Measurements from ENCODE around the gene CLTRN. TPM values are rescaled to one million over a fixed set of nuclear protein-coding genes. Genes with fewer than 3 reads are reported as not detected.

The CLTRN gene
- total RNA-seq, 1 donor from 2014 or later: not detected

DNA sequence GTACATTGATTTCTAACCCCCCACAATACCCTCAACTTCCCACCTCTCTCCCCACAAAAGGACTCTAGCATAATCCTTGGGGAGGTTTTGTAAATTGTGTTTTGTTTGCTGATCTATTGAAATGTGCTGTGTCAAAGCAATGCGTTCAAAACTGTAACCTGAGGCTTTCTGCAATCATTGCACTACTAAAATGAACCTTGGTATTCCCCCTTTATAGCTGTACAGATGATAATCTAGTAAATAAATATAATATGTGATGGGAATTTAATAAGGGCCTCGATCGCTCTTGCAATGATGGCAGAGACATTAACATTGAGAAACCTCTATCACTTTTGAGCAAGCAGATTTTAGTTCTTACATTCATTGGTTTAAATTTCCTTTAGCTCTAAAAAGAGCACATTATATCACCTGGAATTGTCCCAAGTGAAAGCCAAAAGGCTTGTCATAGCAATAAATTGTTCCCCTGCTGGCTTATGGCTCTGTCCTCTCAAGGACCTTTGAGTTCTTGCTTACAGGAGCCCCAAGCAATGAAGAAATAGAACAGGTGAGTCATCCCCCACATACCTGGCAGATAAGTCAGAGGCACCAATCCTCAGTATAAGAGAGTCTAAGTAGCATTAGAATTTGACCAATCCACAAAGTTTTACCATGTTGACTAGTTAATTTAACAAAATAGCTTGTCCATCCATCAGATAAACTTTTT lies 45.4 kb downstream of the CLTRN start:
- TF ChIP-seq, protein P1, sequence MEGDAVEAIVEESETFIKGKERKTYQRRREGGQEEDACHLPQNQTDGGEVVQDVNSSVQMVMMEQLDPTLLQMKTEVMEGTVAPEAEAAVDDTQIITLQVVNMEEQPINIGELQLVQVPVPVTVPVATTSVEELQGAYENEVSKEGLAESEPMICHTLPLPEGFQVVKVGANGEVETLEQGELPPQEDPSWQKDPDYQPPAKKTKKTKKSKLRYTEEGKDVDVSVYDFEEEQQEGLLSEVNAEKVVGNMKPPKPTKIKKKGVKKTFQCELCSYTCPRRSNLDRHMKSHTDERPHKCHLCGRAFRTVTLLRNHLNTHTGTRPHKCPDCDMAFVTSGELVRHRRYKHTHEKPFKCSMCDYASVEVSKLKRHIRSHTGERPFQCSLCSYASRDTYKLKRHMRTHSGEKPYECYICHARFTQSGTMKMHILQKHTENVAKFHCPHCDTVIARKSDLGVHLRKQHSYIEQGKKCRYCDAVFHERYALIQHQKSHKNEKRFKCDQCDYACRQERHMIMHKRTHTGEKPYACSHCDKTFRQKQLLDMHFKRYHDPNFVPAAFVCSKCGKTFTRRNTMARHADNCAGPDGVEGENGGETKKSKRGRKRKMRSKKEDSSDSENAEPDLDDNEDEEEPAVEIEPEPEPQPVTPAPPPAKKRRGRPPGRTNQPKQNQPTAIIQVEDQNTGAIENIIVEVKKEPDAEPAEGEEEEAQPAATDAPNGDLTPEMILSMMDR (IDR thresholded peaks at IDR 0.05): no peak
- Histone ChIP-seq H3K27me3 (no peaks in the 10 kb centered on the region), H3K27ac (no peak overlapping the region), H3K9me3 (no peaks in the 10 kb centered on the region), H3K4me3 (no peak overlapping the region), H3K36me3 (no peaks in the 10 kb centered on the region), H3K4me1 (no peaks in the 10 kb centered on the region)
- no peak for DNase-seq (ENCODE audit: low spot score in 2 of 2)
- intact Hi-C loops (cut with DNase I): no loop called here

DNA sequence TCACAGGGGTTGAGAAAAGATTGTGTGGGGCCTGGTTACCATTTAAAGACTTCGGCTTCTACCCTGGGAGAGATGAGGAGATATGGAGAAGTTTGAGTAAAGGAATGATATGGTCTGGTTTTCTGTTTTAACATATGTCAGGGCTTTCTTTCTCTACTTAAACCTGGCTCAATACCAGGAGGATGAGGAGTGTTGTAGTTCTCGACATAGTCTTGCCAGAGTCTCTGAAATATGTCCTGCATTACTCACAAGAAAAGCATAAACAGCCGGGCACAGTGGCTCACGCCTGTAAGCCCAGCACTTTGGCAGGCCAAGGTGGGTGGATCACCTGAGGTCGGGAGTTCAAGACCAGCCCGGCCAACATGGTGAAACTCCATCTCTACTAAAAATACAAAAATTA lies 47.5 kb downstream of the CLTRN start:
- DNase-seq (ENCODE audit: low spot score in 2 of 2): no peak

GRCh38 chrX:15616531-15616930 lies 48.1 kb downstream of the CLTRN start:
- Histone ChIP-seq H3K9me3 (no peaks in the 10 kb centered on the region), H3K27ac (no peak overlapping the region), H3K36me3 (no peaks in the 10 kb centered on the region), H3K4me3 (no peak overlapping the region), H3K27me3 (no peaks in the 10 kb centered on the region), H3K4me1 (no peaks in the 10 kb centered on the region)
- TF ChIP-seq, protein P1 (IDR thresholded peaks at IDR 0.05): no peak
- DNase-seq (ENCODE audit: low spot score in 2 of 2): no peak
- intact Hi-C loops (cut with DNase I): no loop called here

More for the DNA sequence above, 47.5 kb downstream of the CLTRN start:
- Histone ChIP-seq H3K27ac (no peak overlapping the region), H3K36me3 (no peaks in the 10 kb centered on the region), H3K9me3 (no peaks in the 10 kb centered on the region), H3K27me3 (no peaks in the 10 kb centered on the region), H3K4me3 (no peak overlapping the region), H3K4me1 (no peaks in the 10 kb centered on the region)
- intact Hi-C loops (cut with DNase I): no loop called here
- TF ChIP-seq, protein P1 (IDR thresholded peaks at IDR 0.05): no peak

DNA sequence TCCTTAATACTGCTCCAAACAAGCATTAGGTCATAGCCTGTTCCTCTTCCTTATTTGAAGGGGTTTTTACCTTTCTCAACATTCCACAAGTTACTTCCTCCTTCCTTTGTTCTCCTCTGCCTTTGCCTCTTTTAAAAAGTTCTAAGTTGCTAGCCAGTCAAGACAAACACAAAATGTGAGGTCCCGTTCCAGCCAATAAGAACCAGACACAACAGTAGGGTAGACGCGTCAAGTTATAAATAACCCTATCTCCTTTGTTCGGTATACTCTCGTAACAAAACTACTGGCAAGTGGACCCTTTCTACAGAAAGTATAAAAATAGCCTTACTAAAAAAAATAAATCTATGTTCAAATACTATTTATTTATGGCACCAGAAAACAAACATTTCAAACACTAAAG lies 57.5 kb downstream of the CLTRN start:
- no peak for DNase-seq (ENCODE audit: low spot score in 2 of 2)
- Histone ChIP-seq H3K9me3 (no peaks in the 10 kb centered on the region), H3K4me3 (no peak overlapping the region), H3K27ac (no peak overlapping the region), H3K4me1 (no peaks in the 10 kb centered on the region), H3K27me3 (no peaks in the 10 kb centered on the region), H3K36me3 (no peaks in the 10 kb centered on the region)
- TF ChIP-seq, protein P1 (IDR thresholded peaks at IDR 0.05): no peak
- intact Hi-C loops (cut with DNase I): no loop called here

- no peak overlapping the region for H3K27ac ChIP-seq
- H3K27me3 ChIP-seq: no peaks in the 10 kb centered on the region
- H3K4me1 ChIP-seq: no peaks in the 10 kb centered on the region
- DNase-seq (ENCODE audit: low spot score in 2 of 2): no peak
- no peak overlapping the region for H3K4me3 ChIP-seq
- intact Hi-C loops (cut with DNase I): no loop called here
- no peaks in the 10 kb centered on the region for H3K36me3 ChIP-seq
- H3K9me3 ChIP-seq: no peaks in the 10 kb centered on the region
- TF ChIP-seq, protein P1 (IDR thresholded peaks at IDR 0.05): no peak
Observed at GRCh38 chrX:15606136-15606535, 58.5 kb downstream of the CLTRN start.

DNA sequence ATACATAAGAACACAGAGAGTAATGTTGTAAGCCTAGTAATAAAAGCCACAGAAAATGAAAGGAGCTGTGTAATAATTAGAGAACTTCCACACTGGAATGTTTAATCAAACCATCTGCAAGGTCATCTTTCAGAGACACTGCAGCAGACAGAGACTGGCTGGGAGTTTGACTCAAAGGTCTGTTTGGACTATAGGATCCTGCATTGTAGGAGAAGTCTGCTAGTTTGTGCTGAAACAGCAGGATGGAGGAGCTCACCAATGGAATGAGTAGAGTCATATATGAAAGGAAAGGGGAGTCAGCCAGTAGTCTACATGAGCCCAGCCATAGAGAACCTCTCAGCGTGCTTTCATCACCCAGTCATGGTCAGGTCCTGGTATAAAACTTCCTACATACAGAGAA lies 59.4 kb downstream of the CLTRN start:
- Histone ChIP-seq H3K36me3 (no peaks in the 10 kb centered on the region), H3K27ac (no peak overlapping the region), H3K4me1 (no peaks in the 10 kb centered on the region), H3K27me3 (no peaks in the 10 kb centered on the region), H3K9me3 (no peaks in the 10 kb centered on the region), H3K4me3 (no peak overlapping the region)
- DNase-seq (ENCODE audit: low spot score in 2 of 2): no peak
- TF ChIP-seq, protein P1 (IDR thresholded peaks at IDR 0.05): no peak
- intact Hi-C loops (cut with DNase I): no loop called here
